ENCODE data around the gene KCNMA1.

Gene KCNMA1

DNA sequence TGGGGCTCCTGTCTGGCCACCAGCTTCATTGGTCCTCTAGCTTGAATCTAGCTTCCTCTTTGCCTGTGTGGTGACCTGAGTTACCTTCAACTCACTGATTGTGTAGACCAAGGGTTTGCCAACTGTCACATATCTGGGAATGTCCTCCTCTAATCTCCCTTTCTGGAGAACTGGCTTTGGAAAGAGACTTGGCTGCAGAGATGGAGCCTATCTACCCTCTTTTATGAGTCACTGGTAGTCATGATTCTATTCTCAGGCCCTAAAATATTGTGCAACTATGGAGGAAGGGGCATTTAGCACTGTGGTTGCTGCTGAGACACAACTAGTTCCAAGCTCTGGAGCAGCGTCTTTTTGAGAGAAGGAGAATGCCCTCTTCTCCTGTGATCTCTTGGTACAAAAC lies 691.3 kb downstream of the KCNMA1 start:
- no peaks in the 10 kb centered on the region for H3K36me3 ChIP-seq (ENCODE audit: insufficient read depth, insufficient read length, low read length)
- H3K4me3 ChIP-seq (ENCODE audit: insufficient read length, low read depth), result no peak overlapping the region
- no peak for DNase-seq (ENCODE audit: low read depth, low spot score)
- no peaks in the 10 kb centered on the region for H3K9me3 ChIP-seq (ENCODE audit: insufficient read depth, low read length)
- TF ChIP-seq ZNF274 (IDR thresholded peaks at IDR 0.05; ENCODE audit: low read depth, low read length), result no peak
- no peak for TF ChIP-seq SUZ12 (IDR thresholded peaks at IDR 0.05; ENCODE audit: extremely low read depth, insufficient read depth, insufficient read length)
- no peak for TF ChIP-seq YY1 (IDR thresholded peaks at IDR 0.05; ENCODE audit: insufficient read depth, insufficient read length)
- no peaks in the 10 kb centered on the region for H3K4me1 ChIP-seq (ENCODE audit: insufficient read depth, insufficient read length)
- H3K9ac ChIP-seq (ENCODE audit: insufficient read length, low read depth), result no peak overlapping the region
- H3K27me3 ChIP-seq (ENCODE audit: insufficient read depth, insufficient read length), result no peaks in the 10 kb centered on the region

DNA sequence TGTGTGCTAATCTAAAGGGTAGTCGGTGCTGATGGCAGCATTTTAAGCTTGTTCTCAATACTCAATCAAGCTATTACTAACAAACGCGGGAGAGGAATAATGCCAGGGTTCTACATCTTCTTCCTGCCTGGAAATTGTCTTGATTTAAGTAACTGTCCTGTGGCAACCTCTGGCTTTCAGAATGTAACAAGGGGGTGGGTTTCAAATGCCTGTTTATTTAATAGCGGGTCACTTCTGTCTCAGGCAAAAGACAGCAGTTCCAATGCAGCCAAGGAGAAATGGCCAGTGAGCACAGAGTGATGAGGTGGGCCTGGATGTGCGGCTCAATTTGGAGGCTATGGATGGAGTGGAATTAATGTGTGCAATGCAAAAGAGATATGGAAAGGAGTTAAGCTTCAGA lies 692.4 kb downstream of the KCNMA1 start:
- Histone ChIP-seq H3K9ac (ENCODE audit: insufficient read length, low read depth) (no peak overlapping the region), H3K27me3 (ENCODE audit: insufficient read depth, insufficient read length) (no peaks in the 10 kb centered on the region)

DNA sequence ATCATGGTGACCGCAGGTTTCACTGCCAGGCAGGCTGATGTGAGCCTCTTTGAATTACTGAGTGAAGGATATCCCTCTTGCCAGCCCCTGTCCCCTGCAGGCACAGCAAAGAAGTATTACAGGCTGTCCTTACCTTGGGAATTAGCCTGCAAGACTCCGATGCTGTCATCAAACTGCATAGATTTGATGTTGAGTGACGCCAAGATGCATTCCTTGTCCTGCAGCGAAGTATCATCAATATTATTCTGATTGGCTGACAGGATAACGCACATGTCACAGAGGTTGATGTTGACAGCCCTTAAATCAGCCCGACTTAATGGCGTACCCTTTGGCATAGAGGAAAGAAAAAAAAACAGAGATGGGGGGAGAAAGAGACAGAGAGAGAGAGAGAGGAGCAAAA lies 693.0 kb downstream of the KCNMA1 start:
- Histone ChIP-seq H3K9me3 (ENCODE audit: insufficient read depth, low read length) (no peaks in the 10 kb centered on the region), H3K9ac (ENCODE audit: insufficient read length, low read depth) (no peak overlapping the region), H3K4me3 (ENCODE audit: insufficient read length, low read depth) (no peak overlapping the region), H3K4me1 (ENCODE audit: insufficient read depth, insufficient read length) (no peaks in the 10 kb centered on the region), H3K27me3 (ENCODE audit: insufficient read depth, insufficient read length) (no peaks in the 10 kb centered on the region), H3K36me3 (ENCODE audit: insufficient read depth, insufficient read length, low read length) (no peaks in the 10 kb centered on the region)
- TF ChIP-seq ZNF274 (IDR thresholded peaks at IDR 0.05; ENCODE audit: low read depth, low read length) (no peak), SUZ12 (IDR thresholded peaks at IDR 0.05; ENCODE audit: extremely low read depth, insufficient read depth, insufficient read length) (no peak), YY1 (IDR thresholded peaks at IDR 0.05; ENCODE audit: insufficient read depth, insufficient read length) (no peak)
- DNase-seq (ENCODE audit: low read depth, low spot score), result no peak

More for the DNA sequence above, 692.4 kb downstream of the KCNMA1 start:
- Histone ChIP-seq H3K4me3 (ENCODE audit: insufficient read length, low read depth) (no peak overlapping the region), H3K36me3 (ENCODE audit: insufficient read depth, insufficient read length, low read length) (no peaks in the 10 kb centered on the region), H3K4me1 (ENCODE audit: insufficient read depth, insufficient read length) (no peaks in the 10 kb centered on the region), H3K9me3 (ENCODE audit: insufficient read depth, low read length) (no peaks in the 10 kb centered on the region)
- no peak for TF ChIP-seq ZNF274 (IDR thresholded peaks at IDR 0.05; ENCODE audit: low read depth, low read length)
- no peak for TF ChIP-seq YY1 (IDR thresholded peaks at IDR 0.05; ENCODE audit: insufficient read depth, insufficient read length)
- no peak for TF ChIP-seq SUZ12 (IDR thresholded peaks at IDR 0.05; ENCODE audit: extremely low read depth, insufficient read depth, insufficient read length)
- DNase-seq (ENCODE audit: low read depth, low spot score), result no peak

GRCh38 chr10:76942628-76943416 lies 694.8 kb downstream of the KCNMA1 start:
- no peaks in the 10 kb centered on the region for H3K9me3 ChIP-seq (ENCODE audit: insufficient read depth, low read length)
- TF ChIP-seq YY1 (IDR thresholded peaks at IDR 0.05; ENCODE audit: insufficient read depth, insufficient read length) (no peak), ZNF274 (IDR thresholded peaks at IDR 0.05; ENCODE audit: low read depth, low read length) (no peak), SUZ12 (IDR thresholded peaks at IDR 0.05; ENCODE audit: extremely low read depth, insufficient read depth, insufficient read length) (no peak)
- no peaks in the 10 kb centered on the region for H3K36me3 ChIP-seq (ENCODE audit: insufficient read depth, insufficient read length, low read length)
- no peak overlapping the region for H3K4me3 ChIP-seq (ENCODE audit: insufficient read length, low read depth)
- no peak for DNase-seq (ENCODE audit: low read depth, low spot score)
- no peaks in the 10 kb centered on the region for H3K27me3 ChIP-seq (ENCODE audit: insufficient read depth, insufficient read length)
- no peaks in the 10 kb centered on the region for H3K4me1 ChIP-seq (ENCODE audit: insufficient read depth, insufficient read length)
- H3K9ac ChIP-seq (ENCODE audit: insufficient read length, low read depth), result no peak overlapping the region

GRCh38 chr10:76939933-76940468 lies 697.6 kb downstream of the KCNMA1 start:
- Histone ChIP-seq H3K36me3 (ENCODE audit: insufficient read depth, insufficient read length, low read length) (no peaks in the 10 kb centered on the region), H3K4me3 (ENCODE audit: insufficient read length, low read depth) (no peak overlapping the region), H3K27me3 (ENCODE audit: insufficient read depth, insufficient read length) (no peaks in the 10 kb centered on the region), H3K9ac (ENCODE audit: insufficient read length, low read depth) (no peak overlapping the region), H3K9me3 (ENCODE audit: insufficient read depth, low read length) (no peaks in the 10 kb centered on the region), H3K4me1 (ENCODE audit: insufficient read depth, insufficient read length) (no peaks in the 10 kb centered on the region)
- TF ChIP-seq ZNF274 (IDR thresholded peaks at IDR 0.05; ENCODE audit: low read depth, low read length) (no peak), YY1 (IDR thresholded peaks at IDR 0.05; ENCODE audit: insufficient read depth, insufficient read length) (no peak), SUZ12 (IDR thresholded peaks at IDR 0.05; ENCODE audit: extremely low read depth, insufficient read depth, insufficient read length) (no peak)
- no peak for DNase-seq (ENCODE audit: low read depth, low spot score)

GRCh38 chr10:76937181-76937600 lies 700.4 kb downstream of the KCNMA1 start:
- no peak for DNase-seq (ENCODE audit: low read depth, low spot score)
- Histone ChIP-seq H3K9ac (ENCODE audit: insufficient read length, low read depth) (no peak overlapping the region), H3K9me3 (ENCODE audit: insufficient read depth, low read length) (no peaks in the 10 kb centered on the region), H3K4me3 (ENCODE audit: insufficient read length, low read depth) (no peak overlapping the region), H3K36me3 (ENCODE audit: insufficient read depth, insufficient read length, low read length) (no peaks in the 10 kb centered on the region), H3K4me1 (ENCODE audit: insufficient read depth, insufficient read length) (no peaks in the 10 kb centered on the region), H3K27me3 (ENCODE audit: insufficient read depth, insufficient read length) (no peaks in the 10 kb centered on the region)
- TF ChIP-seq SUZ12 (IDR thresholded peaks at IDR 0.05; ENCODE audit: extremely low read depth, insufficient read depth, insufficient read length) (no peak), ZNF274 (IDR thresholded peaks at IDR 0.05; ENCODE audit: low read depth, low read length) (no peak), YY1 (IDR thresholded peaks at IDR 0.05; ENCODE audit: insufficient read depth, insufficient read length) (no peak)

DNA sequence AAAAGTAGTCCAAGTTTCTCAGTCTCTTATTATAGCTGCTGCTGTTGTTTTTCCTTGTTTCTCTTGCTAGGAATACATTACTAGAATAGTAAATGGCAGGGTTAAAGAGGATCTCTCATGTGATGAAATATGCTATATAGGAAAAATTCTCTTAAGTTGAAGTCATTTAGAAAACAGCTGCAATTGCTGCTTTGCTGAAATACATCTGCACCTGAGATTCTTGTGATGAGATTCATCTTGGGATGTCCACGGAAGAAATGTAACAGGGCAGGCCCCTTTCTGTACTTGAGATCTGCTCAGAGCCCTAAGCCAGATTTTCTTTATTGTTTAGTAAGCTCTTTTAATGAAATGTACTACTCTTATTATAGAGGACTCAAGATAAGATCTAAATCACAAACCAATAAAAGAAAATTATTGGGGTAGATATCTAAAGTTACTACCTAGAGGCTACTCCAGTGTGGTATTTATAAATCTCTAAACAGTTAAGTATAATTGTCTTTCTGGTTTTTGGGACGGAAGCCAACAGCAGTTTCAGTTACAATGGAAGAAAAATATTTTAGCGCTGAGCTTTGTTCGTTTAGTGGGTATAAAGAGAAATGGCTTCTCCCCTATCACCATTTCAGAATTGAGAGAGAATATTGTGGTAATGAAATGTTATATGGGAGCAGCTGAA lies 701.5 kb downstream of the KCNMA1 start:
- Histone ChIP-seq H3K27me3 (ENCODE audit: insufficient read depth, insufficient read length) (no peaks in the 10 kb centered on the region), H3K4me3 (ENCODE audit: insufficient read length, low read depth) (no peak overlapping the region), H3K9me3 (ENCODE audit: insufficient read depth, low read length) (no peaks in the 10 kb centered on the region), H3K36me3 (ENCODE audit: insufficient read depth, insufficient read length, low read length) (no peaks in the 10 kb centered on the region), H3K9ac (ENCODE audit: insufficient read length, low read depth) (no peak overlapping the region), H3K4me1 (ENCODE audit: insufficient read depth, insufficient read length) (no peaks in the 10 kb centered on the region)
- no peak for DNase-seq (ENCODE audit: low read depth, low spot score)
- no peak for TF ChIP-seq ZNF274 (IDR thresholded peaks at IDR 0.05; ENCODE audit: low read depth, low read length)
- TF ChIP-seq SUZ12 (IDR thresholded peaks at IDR 0.05; ENCODE audit: extremely low read depth, insufficient read depth, insufficient read length), result no peak
- no peak for TF ChIP-seq YY1 (IDR thresholded peaks at IDR 0.05; ENCODE audit: insufficient read depth, insufficient read length)

All from NT2/D1 (cell line).